HL-60/S4 treated with retinoic acid at 250 ng/mL for 4 days and 3 days (cell line): ENCODE measurements around the gene ADK.
"Not testable (repeated sequence)": the region's sequence is repeated elsewhere in the genome, so short reads cannot be mapped to it uniquely, and the experiment has no call there.

Experiments used
- in situ Hi-C: fragments of 300-500 bp; cut with MboI; formaldehyde crosslinking; loops from 2 replicates; pipeline ENCODE4 v1.7.0; 2022; ENCODE audit warnings: low sequenced_read_pairs

ADK gene

GRCh38 chr10:74337330-74338016 is 186.5 kb downstream of the ADK start:
- in situ Hi-C loops = no loop called here

GRCh38 chr10:74342991-74343390 is 192.0 kb downstream of the ADK start:
- in situ Hi-C loops = no loop called here

- in situ Hi-C loops = no loop called here
These were observed 192.8 kb downstream of the ADK start for GRCh38 chr10:74343804-74344203.

- in situ Hi-C loops = no loop called here
These were observed 193.3 kb downstream of the ADK start for GRCh38 chr10:74344306-74344705.

GRCh38 chr10:74347522-74347921 is 196.5 kb downstream of the ADK start:
- in situ Hi-C loops = no loop called here

- in situ Hi-C loops = not testable (repeated sequence)
These were observed 202.0 kb downstream of the ADK start for GRCh38 chr10:74353021-74353420.

- in situ Hi-C loops = no loop called here
These were observed 210.7 kb downstream of the ADK start for GRCh38 chr10:74361678-74362077.

- in situ Hi-C loops = no loop called here
These were observed 212.7 kb downstream of the ADK start for GRCh38 chr10:74363727-74364126.

GRCh38 chr10:74365109-74365508 is 214.1 kb downstream of the ADK start:
- in situ Hi-C loops = no loop called here

- in situ Hi-C loops = no loop called here
These were observed 220.7 kb downstream of the ADK start for GRCh38 chr10:74371696-74372095.

GRCh38 chr10:74373059-74373458 is 222.0 kb downstream of the ADK start:
- in situ Hi-C loops = no loop called here

- in situ Hi-C loops = no loop called here
These were observed 226.5 kb downstream of the ADK start for GRCh38 chr10:74377476-74377875.

GRCh38 chr10:74379474-74379873 is 228.5 kb downstream of the ADK start:
- in situ Hi-C loops = no loop called here

GRCh38 chr10:74380795-74381194 is 229.8 kb downstream of the ADK start:
- in situ Hi-C loops = no loop called here

GRCh38 chr10:74381291-74381853 is 230.4 kb downstream of the ADK start:
- in situ Hi-C loops = no loop called here

GRCh38 chr10:74382663-74383062 is 231.6 kb downstream of the ADK start:
- in situ Hi-C loops = no loop called here

- in situ Hi-C loops = no loop called here
These were observed 232.6 kb downstream of the ADK start for GRCh38 chr10:74383642-74384041.

GRCh38 chr10:74384615-74385183 is 233.7 kb downstream of the ADK start:
- in situ Hi-C loops = no loop called here

- in situ Hi-C loops = no loop called here
These were observed 237.8 kb downstream of the ADK start for GRCh38 chr10:74388801-74389200.

- in situ Hi-C loops = no loop called here
These were observed 240.8 kb downstream of the ADK start for GRCh38 chr10:74391786-74392185.

GRCh38 chr10:74394416-74394969 is 243.5 kb downstream of the ADK start:
- in situ Hi-C loops = no loop called here

- in situ Hi-C loops = no loop called here
These were observed 249.2 kb downstream of the ADK start for GRCh38 chr10:74400186-74400585.
